H1 (cell line): ENCODE data around the gene GATAD2B. TPM values are rescaled to one million over a fixed set of nuclear protein-coding genes. Genes with fewer than 3 reads are reported as not detected.

Experiments used
- CTCF ChIA-PET: fragments of 300-600 bp; sonication (Branson Sonifier 250); formaldehyde crosslinking; loops from one replicate; lab custom pipeline; 2021; ENCODE audit not compliant: partially characterized antibody; lab: Charles Lee
- POLR2A ChIA-PET: fragments of 300-600 bp; sonication (Branson Sonifier 250); formaldehyde crosslinking; loops from one replicate; lab custom pipeline; 2021; ENCODE audit warnings: inconsistent platforms; ENCODE audit not compliant: partially characterized antibody; lab: Charles Lee
- DNase-seq, 2 experiments: peaks; one replicate each; pipeline versions ENCODE4 v3.0.0 to v3.0.0-alpha.2; 2010 to 2022; ENCODE audit warnings: low spot score in 2 of 2, low read depth in 1 of 2, mixed read lengths in 1 of 2
- FAIRE-seq: peaks from 2 replicates; lab custom pipeline; 2011; peaks lifted over from hg19 to GRCh38; lab: Jason Lieb, UNC
- H2AFZ ChIP-seq: 2 replicates; pipeline ENCODE4 v1.8.1; 2012; ENCODE audit warnings: low read length, inconsistent platforms
- H2AK5ac ChIP-seq: 2 replicates; pipeline ENCODE4 v1.6.1; 2013; ENCODE audit warnings: low read depth, low read length
- H2BK120ac ChIP-seq: replicated peaks from 2 replicates; pipeline ENCODE3; 2013; ENCODE audit warnings: low read depth, low read length, inconsistent platforms
- H2BK12ac ChIP-seq: 2 replicates; pipeline ENCODE4 v1.6.1; 2013; ENCODE audit warnings: low read depth, low read length
- H2BK15ac ChIP-seq: 2 replicates; pipeline ENCODE4 v1.6.1; 2013; ENCODE audit warnings: low read length
- H2BK20ac ChIP-seq: 2 replicates; pipeline ENCODE4 v1.6.1; 2013; ENCODE audit warnings: low read length
- H2BK5ac ChIP-seq: 2 replicates; pipeline ENCODE4 v1.6.1; 2013; ENCODE audit warnings: low read depth, low read length
- H3K14ac ChIP-seq: 2 replicates; pipeline ENCODE4 v1.6.1; 2013; ENCODE audit warnings: inconsistent platforms; ENCODE audit not compliant: insufficient read length
- H3K18ac ChIP-seq: 2 replicates; pipeline ENCODE4 v1.6.1; 2013; ENCODE audit warnings: low read length; ENCODE audit errors: extremely low read depth
- H3K23ac ChIP-seq: 2 replicates; pipeline ENCODE4 v1.6.1; 2013; ENCODE audit warnings: inconsistent platforms; ENCODE audit not compliant: insufficient read length
- H3K23me2 ChIP-seq: 2 replicates; pipeline ENCODE4 v1.6.1; 2013; ENCODE audit warnings: low read depth, low read length
- H3K27ac ChIP-seq: 2 replicates; pipeline ENCODE4 v1.6.1; 2011; ENCODE audit warnings: low read depth, low read length, inconsistent platforms
- H3K27me3 ChIP-seq, 4 experiments: replicated peaks in 1 of 4; 1 replicate in 1 of 4; 2 replicates in 3 of 4; pipeline versions ENCODE4 v1.6.1 to v1.8.1; 2011 to 2013; ENCODE audit warnings: low read length in 3 of 4, mild to moderate bottlenecking in 3 of 4, inconsistent platforms in 2 of 4, mixed read lengths in 2 of 4, moderate library complexity in 1 of 4; ENCODE audit not compliant: control insufficient read depth in 3 of 4, insufficient read depth in 3 of 4; ENCODE audit errors: extremely low read depth in 1 of 4
- H3K36me3 ChIP-seq, 4 experiments: 2 replicates each; pipeline versions ENCODE4 v1.6.1 to v1.8.1; 2011 to 2013; ENCODE audit warnings: mild to moderate bottlenecking in 4 of 4, low read length in 3 of 4, moderate library complexity in 2 of 4, control low read depth in 1 of 4, inconsistent platforms in 1 of 4; ENCODE audit not compliant: insufficient read depth in 4 of 4, control insufficient read depth in 2 of 4
- H3K4ac ChIP-seq: replicated peaks from 2 replicates; pipeline ENCODE3; 2013; ENCODE audit warnings: low read length, low read depth, mixed read lengths, inconsistent platforms; ENCODE audit not compliant: insufficient read length
- H3K4me1 ChIP-seq, 4 experiments: replicated peaks in 1 of 4; 1 replicate in 1 of 4; 2 replicates in 3 of 4; pipeline versions ENCODE4 v1.6.1 to v1.8.1; 2011 to 2013; ENCODE audit warnings: low read length in 3 of 4, inconsistent platforms in 2 of 4, mixed read lengths in 1 of 4; ENCODE audit not compliant: insufficient read depth in 4 of 4, control insufficient read depth in 3 of 4
- H3K4me2 ChIP-seq, 2 experiments: 2 replicates each; pipeline versions ENCODE4 v1.6.1 to v1.8.1; 2011 to 2013; ENCODE audit warnings: low read depth in 2 of 2, low read length in 2 of 2, control low read depth in 1 of 2, inconsistent platforms in 1 of 2, mild to moderate bottlenecking in 1 of 2; ENCODE audit not compliant: insufficient read depth in 1 of 2
- H3K4me3 ChIP-seq, 4 experiments: fragments of 200-600, 300-600 bp in 1 of 4; sonication (generic), shearing (Covaris generic), sonication (Bioruptor Twin) in 1 of 4; 2 replicates each; pipeline versions ENCODE4 v1.5.1 to v1.8.1; 2011 to 2016; ENCODE audit warnings: low read length in 4 of 4, low read depth in 3 of 4, control low read depth in 2 of 4, inconsistent platforms in 2 of 4, mild to moderate bottlenecking in 2 of 4, mixed read lengths in 1 of 4, moderate library complexity in 1 of 4; ENCODE audit not compliant: insufficient read depth in 2 of 4; ENCODE audit errors: extremely low read depth in 1 of 4
- H3K56ac ChIP-seq: replicated peaks from 2 replicates; pipeline ENCODE3; 2013; ENCODE audit warnings: low read depth, mild to moderate bottlenecking, mixed read lengths, low read length, inconsistent platforms; ENCODE audit not compliant: insufficient read length
- H3K79me1 ChIP-seq: 2 replicates; pipeline ENCODE4 v1.6.1; 2013; ENCODE audit warnings: low read depth, low read length, control low read depth
- H3K79me2 ChIP-seq, 2 experiments: 2 replicates each; pipeline versions ENCODE4 v1.6.1 to v1.8.1; 2012 to 2013; ENCODE audit warnings: low read length in 2 of 2, mild to moderate bottlenecking in 2 of 2, inconsistent platforms in 1 of 2; ENCODE audit not compliant: insufficient read depth in 2 of 2, control insufficient read depth in 1 of 2
- H3K9ac ChIP-seq, 4 experiments: replicated peaks in 1 of 4; 1 replicate in 1 of 4; 2 replicates in 3 of 4; pipeline versions ENCODE4 v1.6.1 to v1.8.1; 2011 to 2013; ENCODE audit warnings: low read depth in 3 of 4, low read length in 3 of 4, control low read depth in 2 of 4, mild to moderate bottlenecking in 2 of 4, moderate library complexity in 2 of 4, inconsistent platforms in 1 of 4; ENCODE audit errors: extremely low read depth in 1 of 4
- H3K9me3 ChIP-seq, 2 experiments: 2 replicates each; pipeline versions ENCODE4 v1.6.1 to v1.8.1; 2012 to 2013; ENCODE audit warnings: mild to moderate bottlenecking in 2 of 2, moderate library complexity in 2 of 2, control low read depth in 1 of 2, inconsistent platforms in 1 of 2, low read depth in 1 of 2, low read length in 1 of 2, mixed read lengths in 1 of 2; ENCODE audit not compliant: insufficient read depth in 2 of 2
- H4K20me1 ChIP-seq, 2 experiments: replicated peaks in 1 of 2; 2 replicates each; pipeline versions ENCODE3 to v1.8.1; 2011 to 2013; ENCODE audit warnings: inconsistent platforms in 2 of 2, low read length in 2 of 2, mild to moderate bottlenecking in 1 of 2; ENCODE audit not compliant: insufficient read depth in 2 of 2, control insufficient read depth in 1 of 2
- H4K5ac ChIP-seq: 2 replicates; pipeline ENCODE4 v1.6.1; 2013; ENCODE audit warnings: low read length, low read depth, mixed read lengths, inconsistent platforms; ENCODE audit not compliant: insufficient read length
- H4K8ac ChIP-seq: 2 replicates; pipeline ENCODE4 v1.8.0; 2013; ENCODE audit warnings: mild to moderate bottlenecking, moderate library complexity, low read length, inconsistent platforms; ENCODE audit not compliant: insufficient read depth; ENCODE audit errors: extremely low read depth
- H4K91ac ChIP-seq: replicated peaks from 2 replicates; pipeline ENCODE3; 2013; ENCODE audit warnings: low read length, mixed read lengths, inconsistent platforms; ENCODE audit not compliant: insufficient read length
- CBX8 ChIP-seq: fragments of 300-800, 300-1000 bp; sonication (generic); IDR thresholded peaks from 2 replicates; pipeline ENCODE4 v1.7.1; 2016; ENCODE audit warnings: low read depth, low read length, borderline replicate concordance
- CHD2 ChIP-seq: IDR thresholded peaks from 2 replicates; pipeline ENCODE4 v1.6.1; 2012; ENCODE audit warnings: low read length, improper control_type of control experiment
- CTCF ChIP-seq, 3 experiments: IDR thresholded peaks; 1 replicate in 2 of 3; 2 replicates in 1 of 3; pipeline versions ENCODE4 v1.5.1 to v1.6.1; 2011; ENCODE audit warnings: low read length in 3 of 3, mild to moderate bottlenecking in 3 of 3, inconsistent platforms in 2 of 3, low read depth in 1 of 3, moderate library complexity in 1 of 3; ENCODE audit not compliant: insufficient read depth in 1 of 3; ENCODE audit errors: control extremely low read depth in 1 of 3
- GABPA ChIP-seq: IDR thresholded peaks from 2 replicates; pipeline ENCODE4 v1.6.1; 2011; ENCODE audit warnings: mild to moderate bottlenecking, low read length, moderate library complexity, borderline replicate concordance; ENCODE audit not compliant: insufficient read depth
- NANOG ChIP-seq: IDR thresholded peaks from 2 replicates; pipeline ENCODE4 v1.6.1; 2011; ENCODE audit warnings: low read length, low read depth, mild to moderate bottlenecking, inconsistent platforms; ENCODE audit not compliant: insufficient read depth, poor library complexity, severe bottlenecking
- NRF1 ChIP-seq: IDR thresholded peaks from 2 replicates; pipeline ENCODE4 v1.6.1; 2011; ENCODE audit warnings: mild to moderate bottlenecking, low read depth, low read length, improper control_type of control experiment
- POLR2A ChIP-seq, 2 experiments: IDR thresholded peaks; 1 replicate in 1 of 2; 2 replicates in 1 of 2; pipeline ENCODE4 v1.6.1; 2011; ENCODE audit warnings: low read depth in 2 of 2, low read length in 2 of 2, mild to moderate bottlenecking in 2 of 2; ENCODE audit errors: control extremely low read depth in 1 of 2
- RBBP5 ChIP-seq: IDR thresholded peaks from 2 replicates; pipeline ENCODE4 v1.7.1; 2012; ENCODE audit warnings: low read depth, mild to moderate bottlenecking, inconsistent platforms, low read length, moderate library complexity, borderline replicate concordance
- SIN3A ChIP-seq, 2 experiments: IDR thresholded peaks in 1 of 2; conservative IDR thresholded peaks in 1 of 2; 2 replicates each; pipeline ENCODE4 v1.6.1; 2011 to 2012; ENCODE audit warnings: low read length in 2 of 2, improper control_type of control experiment in 1 of 2, low read depth in 1 of 2, mild to moderate bottlenecking in 1 of 2
- SIRT6 ChIP-seq: IDR thresholded peaks from one replicate; pipeline ENCODE4 v1.7.1; 2012; ENCODE audit warnings: low read length, inconsistent platforms
- SP1 ChIP-seq: IDR thresholded peaks from 2 replicates; pipeline ENCODE4 v1.6.1; 2011; ENCODE audit warnings: low read depth, low read length
- YY1 ChIP-seq: IDR thresholded peaks from 2 replicates; pipeline ENCODE4 v1.6.1; 2011; ENCODE audit warnings: low read depth, mild to moderate bottlenecking, low read length
- WGBS, 2 experiments: shearing (Covaris generic) in 1 of 2; methylation state at CpG; one replicate each; pipeline versions ENCODE4 v1.1.6 to v1.1.7; 2013 to 2015; ENCODE audit warnings: low lambda C conversion rate in 2 of 2, mixed read lengths in 2 of 2, inconsistent platforms in 1 of 2, low coverage in 1 of 2, missing lambda C conversion rate in 1 of 2; ENCODE audit not compliant: insufficient replicate concordance in 2 of 2, insufficient coverage in 1 of 2, insufficient read length in 1 of 2; ENCODE audit errors: extremely low coverage in 1 of 2, missing lambda C conversion rate in 1 of 2; 5-methylcytosine and 5-hydroxymethylcytosine counted together
- polyA plus RNA-seq, 7 experiments: library from polyadenylated mRNA; depleted of rRNA in 3 of 7; stranded (reverse) in 5 of 7; unstranded in 2 of 7; fragments of >200 nt in 5 of 7; fragments of 200-250 nt in 2 of 7; gene quantifications; 1 replicate in 5 of 7; 2 replicates in 1 of 7; 4 replicates in 1 of 7; pipeline versions ENCODE4 v1.2.1 to v1.2.3, GENCODE V29; 2011 to 2013; ENCODE audit warnings: missing spikeins in 2 of 7, mixed read lengths in 2 of 7
- total RNA-seq: library from RNA; stranded (reverse); fragmentation: NEBNext Ultra II Directional; extraction: Animal tissue kit (Norgen Biotek cat#: 25700); gene quantifications from 2 replicates; pipeline ENCODE4 v1.2.1, GENCODE V29; 2021

The GATAD2B gene
- total and polyA plus RNA-seq, 2 of the 8 experiments (the other 6 are each of a cell fraction or from before 2014, with no cell fraction given): 8.4 to 39.1 TPM

- Histone ChIP-seq H3K9me3 (no peaks in the 10 kb centered on the region), H2AFZ (no peak overlapping the region), H4K8ac (no peak overlapping the region), H2AK5ac (no peak overlapping the region), H3K79me1 (0 out of 2 replicates have a peak, but pooled peaks cover 2% of the 10 kb centered on the region), H2BK120ac (no peak overlapping the region), H4K20me1 (peaks cover 0 to 5% of the 10 kb centered on the region in 2 experiments), H3K4me2 (no peak overlapping the region), H3K36me3 (peaks cover 0 to 13% (median 8%) of the 10 kb centered on the region in 4 experiments; a peak in 4 of 8 replicates), H2BK5ac (no peak overlapping the region), H3K27me3 (no peaks in the 10 kb centered on the region), H3K9ac (no peak overlapping the region), H4K91ac (no peak overlapping the region), H3K4ac (no peak overlapping the region), H3K79me2 (no peaks in the 10 kb centered on the region), H3K4me1 (no peaks in the 10 kb centered on the region), H3K18ac (no peak overlapping the region), H3K27ac (no peak overlapping the region), H4K5ac (no peak overlapping the region), H3K4me3 (no peak overlapping the region), H2BK12ac (no peak overlapping the region), H3K23ac (no peak overlapping the region), H3K23me2 (no peaks in the 10 kb centered on the region), H3K14ac (no peak overlapping the region), H2BK20ac (no peak overlapping the region), H2BK15ac (no peak overlapping the region), H3K56ac (no peak overlapping the region)
- DNase-seq: no peak
- FAIRE-seq: no peak
- ChIA-PET POLR2A (interaction anchor here (0.7 to 15.1 kb wide), 6 partner anchors 23 to 189 kb away, joined by 3 to 153 read pairs (median 4); partner anchors contain the start of genes GATAD2B, JTB and RPS27), CTCF (interaction anchor here (0.6 to 1.2 kb wide), 4 partner anchors 124 to 182 kb away, joined by 3 to 6 read pairs (median 5); partner anchors contain the start of genes CREB3L4, DENND4B and RAB13)
- WGBS, 2 experiments: 72% methylated on average over 2 of the region's 2 CpGs; no CpG with 5 or more reads in 1 of the 2 experiments
- TF ChIP-seq SIN3A (conservative IDR thresholded peaks at IDR 0.05 in 1 of 2, IDR thresholded peaks at IDR 0.05 in 1 of 2; ENCODE audit: low read depth in 1 of 2, low read length in 2 of 2) (no peak), NRF1 (no peak), CHD2 (no peak), GABPA (no peak), SP1 (no peak), POLR2A (IDR thresholded peaks at IDR 0.05; ENCODE audit: control extremely low read depth in 1 of 2, low read depth in 2 of 2, low read length in 2 of 2) (no peak), CTCF (IDR thresholded peaks at IDR 0.05; ENCODE audit: control extremely low read depth in 1 of 3, insufficient read depth in 1 of 3, low read depth in 1 of 3, low read length in 3 of 3) (no peak), CBX8 (no peak), YY1 (no peak), SIRT6 (no peak), NANOG (no peak), RBBP5 (no peak)
Measured at GRCh38 chr1:153804112-153804511, 118.7 kb downstream of the GATAD2B start.
